ENCODE measurements around the gene SEPTIN11. TPM values are rescaled to one million over a fixed set of nuclear protein-coding genes. Genes with fewer than 3 reads are reported as not detected.

The SEPTIN11 gene
- total and polyA plus RNA-seq, 2 of the 8 experiments (the other 6 are each of a cell fraction or from before 2014, with no cell fraction given): 32.2 to 110 TPM

GRCh38 chr4:76989391-76990061, 40.0 kb downstream of the SEPTIN11 start:
- Histone ChIP-seq H3K23me2 (ENCODE audit: low read depth, low read length) (no peaks in the 10 kb centered on the region), H4K8ac (ENCODE audit: extremely low read depth, insufficient read depth, low read length) (no peak overlapping the region), H3K79me1 (ENCODE audit: low read depth, low read length) (peaks cover 5% of the 10 kb centered on the region), H2BK15ac (ENCODE audit: low read length) (no peak overlapping the region), H3K9ac (replicated peaks in 1 of 4; ENCODE audit: extremely low read depth in 1 of 4, low read depth in 3 of 4, low read length in 3 of 4) (no peak overlapping the region), H4K91ac (replicated peaks; ENCODE audit: insufficient read length, low read length) (no peak overlapping the region), H3K56ac (replicated peaks; ENCODE audit: insufficient read length, low read depth, low read length) (no peak overlapping the region), H3K23ac (ENCODE audit: insufficient read length) (no peak overlapping the region), H2BK5ac (ENCODE audit: low read depth, low read length) (no peak overlapping the region), H3K36me3 (ENCODE audit: control insufficient read depth in 2 of 4, insufficient read depth in 4 of 4, low read length in 3 of 4) (no peaks in the 10 kb centered on the region), H3K18ac (ENCODE audit: extremely low read depth, low read length) (no peak overlapping the region), H3K79me2 (ENCODE audit: control insufficient read depth in 1 of 2, insufficient read depth in 2 of 2, low read length in 2 of 2) (peaks cover 0 to 59% of the 10 kb centered on the region in 2 experiments; a peak in 3 of 4 replicates), H2AFZ (ENCODE audit: low read length) (no peak overlapping the region), H2AK5ac (ENCODE audit: low read depth, low read length) (no peak overlapping the region), H3K9me3 (ENCODE audit: insufficient read depth in 2 of 2, low read depth in 1 of 2, low read length in 1 of 2) (no peaks in the 10 kb centered on the region), H2BK120ac (replicated peaks; ENCODE audit: low read depth, low read length) (no peak overlapping the region), H3K4me3 (ENCODE audit: extremely low read depth in 1 of 4, insufficient read depth in 2 of 4, low read depth in 3 of 4, low read length in 4 of 4) (no peak overlapping the region), H2BK20ac (ENCODE audit: low read length) (no peak overlapping the region), H3K27ac (ENCODE audit: low read depth, low read length) (no peak overlapping the region), H3K27me3 (replicated peaks in 1 of 4; ENCODE audit: control insufficient read depth in 3 of 4, extremely low read depth in 1 of 4, insufficient read depth in 3 of 4, low read length in 3 of 4) (no peaks in the 10 kb centered on the region), H3K4me1 (replicated peaks in 1 of 4; ENCODE audit: control insufficient read depth in 3 of 4, insufficient read depth in 4 of 4, low read length in 3 of 4) (peaks cover 0 to 17% (median 7%) of the 10 kb centered on the region in 4 experiments; a peak in 4 of 7 replicates), H3K4me2 (ENCODE audit: insufficient read depth in 1 of 2, low read depth in 2 of 2, low read length in 2 of 2) (no peak overlapping the region), H3K4ac (replicated peaks; ENCODE audit: insufficient read length, low read depth, low read length) (no peak overlapping the region), H2BK12ac (ENCODE audit: low read depth, low read length) (no peak overlapping the region), H4K20me1 (replicated peaks in 1 of 2; ENCODE audit: control insufficient read depth in 1 of 2, insufficient read depth in 2 of 2, low read length in 2 of 2) (peaks cover 0 to 2% of the 10 kb centered on the region in 2 experiments), H4K5ac (ENCODE audit: insufficient read length, low read depth, low read length) (no peak overlapping the region), H3K14ac (ENCODE audit: insufficient read length) (no peak overlapping the region)
- DNase-seq (ENCODE audit: low read depth in 1 of 2, low spot score in 2 of 2) (no peak), FAIRE-seq (no peak)
- whole genome bisulfite sequencing, 2 experiments (ENCODE audit: extremely low coverage in 1 of 2, insufficient coverage in 1 of 2, insufficient read length in 1 of 2, insufficient replicate concordance in 2 of 2, low coverage in 1 of 2, low lambda C conversion rate in 2 of 2, missing lambda C conversion rate in 1 of 2): 94% methylated on average over 13 of the region's 13 CpGs; no CpG with 5 or more reads in 1 of the 2 experiments
- CTCF ChIA-PET (ENCODE audit: partially characterized antibody): interaction anchor here (4.1 kb wide), 1 partner anchor 12 kb away, joined by 12 read pairs; no protein-coding TSS in a partner anchor
- POLR2A ChIA-PET (ENCODE audit: partially characterized antibody): interaction anchor here (1.0 kb wide), 1 partner anchor 18 kb away, joined by 3 read pairs; no protein-coding TSS in a partner anchor
- TF ChIP-seq POLR2AphosphoS5 (IDR thresholded peaks at IDR 0.05; ENCODE audit: low read depth, low read length): no peak
- TF ChIP-seq SP4 (IDR thresholded peaks at IDR 0.05; ENCODE audit: low read length): no peak
